Choroid plexus epithelial cell (primary cell): Measurements from ENCODE around the gene ANGPTL7.

ENCODE experiments used
- DNase-seq: peaks from one replicate; pipeline ENCODE4 v3.0.0-alpha.2; 2010; ENCODE audit warnings: low read depth
- H3K4me3 ChIP-seq: 2 replicates; pipeline ENCODE4 v1.5.1; 2011; ENCODE audit warnings: low read depth, mild to moderate bottlenecking, control low read depth, low read length, moderate library complexity
- TF ChIP-seq, protein P1 (sequence below): conservative IDR thresholded peaks from 2 replicates; pipeline ENCODE4 v1.5.1; 2011; ENCODE audit warnings: low read depth, mild to moderate bottlenecking, control low read depth, inconsistent platforms, low read length, moderate library complexity

Gene ANGPTL7, protein sequence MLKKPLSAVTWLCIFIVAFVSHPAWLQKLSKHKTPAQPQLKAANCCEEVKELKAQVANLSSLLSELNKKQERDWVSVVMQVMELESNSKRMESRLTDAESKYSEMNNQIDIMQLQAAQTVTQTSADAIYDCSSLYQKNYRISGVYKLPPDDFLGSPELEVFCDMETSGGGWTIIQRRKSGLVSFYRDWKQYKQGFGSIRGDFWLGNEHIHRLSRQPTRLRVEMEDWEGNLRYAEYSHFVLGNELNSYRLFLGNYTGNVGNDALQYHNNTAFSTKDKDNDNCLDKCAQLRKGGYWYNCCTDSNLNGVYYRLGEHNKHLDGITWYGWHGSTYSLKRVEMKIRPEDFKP

DNA sequence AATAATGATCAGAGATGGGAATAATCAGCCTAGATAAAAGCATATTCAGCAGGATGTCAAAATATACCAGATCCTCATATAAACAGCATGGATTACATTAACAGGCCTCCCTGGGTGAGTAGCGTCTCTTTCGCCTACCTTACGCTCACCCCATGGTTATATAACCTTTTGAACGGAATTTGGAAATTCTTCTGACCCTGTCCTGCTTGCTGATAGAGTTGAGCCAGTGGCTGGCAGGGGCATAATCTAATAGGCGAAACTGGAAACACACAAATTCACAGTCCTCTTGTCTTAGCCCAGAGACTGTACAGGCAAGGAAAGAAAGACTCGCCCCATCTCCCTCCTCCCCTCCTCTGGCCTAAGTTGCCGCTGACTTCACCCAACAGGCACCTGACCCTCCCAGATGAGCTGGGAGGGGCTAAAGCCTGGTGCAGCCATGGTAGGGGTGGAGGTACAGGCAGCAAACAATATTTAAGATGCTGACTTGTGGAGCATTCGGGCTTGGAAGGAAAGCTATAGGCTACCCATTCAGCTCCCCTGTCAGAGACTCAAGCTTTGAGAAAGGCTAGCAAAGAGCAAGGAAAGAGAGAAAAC, at the start of gene ANGPTL7:
Gene ANGPTL7 (plus strand): TSS at position 498 of the 594 bp plus-strand sequence. CDS start 225 bp downstream, outside the sequence.
- DNase-seq, result no peak
- TF ChIP-seq, protein P1, sequence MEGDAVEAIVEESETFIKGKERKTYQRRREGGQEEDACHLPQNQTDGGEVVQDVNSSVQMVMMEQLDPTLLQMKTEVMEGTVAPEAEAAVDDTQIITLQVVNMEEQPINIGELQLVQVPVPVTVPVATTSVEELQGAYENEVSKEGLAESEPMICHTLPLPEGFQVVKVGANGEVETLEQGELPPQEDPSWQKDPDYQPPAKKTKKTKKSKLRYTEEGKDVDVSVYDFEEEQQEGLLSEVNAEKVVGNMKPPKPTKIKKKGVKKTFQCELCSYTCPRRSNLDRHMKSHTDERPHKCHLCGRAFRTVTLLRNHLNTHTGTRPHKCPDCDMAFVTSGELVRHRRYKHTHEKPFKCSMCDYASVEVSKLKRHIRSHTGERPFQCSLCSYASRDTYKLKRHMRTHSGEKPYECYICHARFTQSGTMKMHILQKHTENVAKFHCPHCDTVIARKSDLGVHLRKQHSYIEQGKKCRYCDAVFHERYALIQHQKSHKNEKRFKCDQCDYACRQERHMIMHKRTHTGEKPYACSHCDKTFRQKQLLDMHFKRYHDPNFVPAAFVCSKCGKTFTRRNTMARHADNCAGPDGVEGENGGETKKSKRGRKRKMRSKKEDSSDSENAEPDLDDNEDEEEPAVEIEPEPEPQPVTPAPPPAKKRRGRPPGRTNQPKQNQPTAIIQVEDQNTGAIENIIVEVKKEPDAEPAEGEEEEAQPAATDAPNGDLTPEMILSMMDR, result no peak
- no peak within 1 kb of the TSS for H3K4me3 ChIP-seq

- TF ChIP-seq, protein P1, result no peak
- no peak overlapping the region for H3K4me3 ChIP-seq
- no peak for DNase-seq
Observed at GRCh38 chr1:11142618-11143391, 46.4 kb upstream of the ANGPTL7 start.

- TF ChIP-seq, protein P1, result no peak
- no peak overlapping the region for H3K4me3 ChIP-seq
- DNase-seq, result no peak
Observed at GRCh38 chr1:11143401-11143800, 45.8 kb upstream of the ANGPTL7 start.

- no peak overlapping the region for H3K4me3 ChIP-seq
- no peak for DNase-seq
- TF ChIP-seq, protein P1, result no peak
Observed at GRCh38 chr1:11143907-11144306, 45.2 kb upstream of the ANGPTL7 start.

GRCh38 chr1:11144570-11145256, 44.4 kb upstream of the ANGPTL7 start:
- H3K4me3 ChIP-seq, result no peak overlapping the region
- TF ChIP-seq, protein P1, result no peak
- DNase-seq, result no peak

- TF ChIP-seq, protein P1, result no peak
- H3K4me3 ChIP-seq, result no peak overlapping the region
- no peak for DNase-seq
Observed at GRCh38 chr1:11145741-11146140, 43.4 kb upstream of the ANGPTL7 start.
